Trophoblast cell (in vitro differentiated cells and primary cell): ENCODE results near the gene RAI1.
A peak's percentile ranks its signal among the peaks of the same experiment; 100 is the strongest.

Source experiments
- DNase-seq, 2 donors: peaks; one replicate each; pipeline ENCODE4 v3.0.0-alpha.2; 2016
- H2AFZ ChIP-seq: 2 replicates; pipeline ENCODE4 v1.6.1; 2013; ENCODE audit warnings: low read length, moderate library complexity, mild to moderate bottlenecking; ENCODE audit not compliant: insufficient read depth, poor library complexity
- H2AK5ac ChIP-seq: 2 replicates; pipeline ENCODE4 v1.6.1; 2013; ENCODE audit warnings: mild to moderate bottlenecking, low read length
- H2BK120ac ChIP-seq: 2 replicates; pipeline ENCODE4 v1.6.1; 2013; ENCODE audit warnings: low read length, mild to moderate bottlenecking, moderate library complexity; ENCODE audit not compliant: insufficient read depth, poor library complexity
- H2BK12ac ChIP-seq: 2 replicates; pipeline ENCODE4 v1.6.1; 2013; ENCODE audit warnings: mild to moderate bottlenecking, low read length, moderate library complexity
- H2BK5ac ChIP-seq: 2 replicates; pipeline ENCODE4 v1.6.1; 2013; ENCODE audit warnings: low read length, low read depth, moderate library complexity, mild to moderate bottlenecking; ENCODE audit not compliant: poor library complexity
- H3K14ac ChIP-seq: 2 replicates; pipeline ENCODE4 v1.6.1; 2013; ENCODE audit warnings: mild to moderate bottlenecking, low read length
- H3K18ac ChIP-seq: 2 replicates; pipeline ENCODE4 v1.6.1; 2013; ENCODE audit warnings: mild to moderate bottlenecking, low read length
- H3K23ac ChIP-seq: 2 replicates; pipeline ENCODE4 v1.6.1; 2013; ENCODE audit warnings: low read length
- H3K27ac ChIP-seq: 2 replicates; pipeline ENCODE4 v1.5.1; 2013; ENCODE audit warnings: low read depth, mild to moderate bottlenecking, inconsistent platforms, low read length, moderate library complexity
- H3K27me3 ChIP-seq: 2 replicates; pipeline ENCODE4 v1.6.1; 2013; ENCODE audit warnings: inconsistent platforms, mild to moderate bottlenecking, low read length, moderate library complexity; ENCODE audit not compliant: insufficient read depth
- H3K36me3 ChIP-seq, 2 experiments: 1 replicate in 1 of 2; 2 replicates in 1 of 2; pipeline ENCODE4 v1.6.1; 2013; ENCODE audit warnings: low read length in 2 of 2, mild to moderate bottlenecking in 2 of 2, moderate library complexity in 1 of 2; ENCODE audit not compliant: insufficient read depth in 2 of 2, control insufficient read depth in 1 of 2
- H3K4ac ChIP-seq: 2 replicates; pipeline ENCODE4 v1.6.1; 2013; ENCODE audit warnings: low read depth, mild to moderate bottlenecking, low read length, moderate library complexity
- H3K4me1 ChIP-seq, 2 experiments: 1 replicate in 1 of 2; 2 replicates in 1 of 2; pipeline ENCODE4 v1.6.1; 2013; ENCODE audit warnings: low read length in 2 of 2, mild to moderate bottlenecking in 2 of 2, moderate library complexity in 1 of 2; ENCODE audit not compliant: insufficient read depth in 2 of 2, control insufficient read depth in 1 of 2
- H3K4me2 ChIP-seq: 2 replicates; pipeline ENCODE4 v1.6.1; 2013; ENCODE audit warnings: inconsistent platforms, mild to moderate bottlenecking, low read length, moderate library complexity
- H3K4me3 ChIP-seq: 2 replicates; pipeline ENCODE4 v1.5.1; 2013; ENCODE audit warnings: mild to moderate bottlenecking, low read depth, low read length, inconsistent platforms
- H3K79me1 ChIP-seq: one replicate; pipeline ENCODE4 v1.6.1; 2013; ENCODE audit warnings: low read length
- H3K79me2 ChIP-seq: 2 replicates; pipeline ENCODE4 v1.6.1; 2013; ENCODE audit warnings: low read length, mild to moderate bottlenecking; ENCODE audit not compliant: control insufficient read depth, insufficient read depth, poor library complexity
- H3K9ac ChIP-seq: 2 replicates; pipeline ENCODE4 v1.6.1; 2013; ENCODE audit warnings: mild to moderate bottlenecking, low read length
- H3K9me3 ChIP-seq: 2 replicates; pipeline ENCODE4 v1.6.1; 2013; ENCODE audit warnings: low read depth, mild to moderate bottlenecking, control low read depth, inconsistent platforms, low read length; ENCODE audit not compliant: insufficient read depth
- H4K12ac ChIP-seq: 2 replicates; pipeline ENCODE4 v1.6.1; 2013; ENCODE audit warnings: low read depth, mild to moderate bottlenecking, low read length, moderate library complexity
- H4K8ac ChIP-seq: 2 replicates; pipeline ENCODE4 v1.6.1; 2013; ENCODE audit warnings: low read depth, mild to moderate bottlenecking, low read length, moderate library complexity
- H4K91ac ChIP-seq: one replicate; pipeline ENCODE4 v1.6.1; 2013; ENCODE audit warnings: low read depth, mild to moderate bottlenecking, low read length, moderate library complexity
- WGBS: extraction: QIAGEN DNeasy Blood & Tissue Kit; methylation state at CpG from one replicate; pipeline ENCODE4 v1.1.7; 2013; ENCODE audit warnings: missing lambda C conversion rate; ENCODE audit not compliant: insufficient read length, insufficient coverage; ENCODE audit errors: extremely low coverage; 5-methylcytosine and 5-hydroxymethylcytosine counted together

Gene RAI1

GRCh38 chr17:17708295-17708694 lies 27.0 kb downstream of the RAI1 start:
- no peak for DNase-seq
- H3K9ac ChIP-seq = no peak overlapping the region
- H3K27me3 ChIP-seq = no peaks in the 10 kb centered on the region
- no peaks in the 10 kb centered on the region for H3K79me2 ChIP-seq
- no peak overlapping the region for H3K27ac ChIP-seq
- no peak overlapping the region for H2BK120ac ChIP-seq
- no peak overlapping the region for H3K4ac ChIP-seq
- no peak overlapping the region for H2AK5ac ChIP-seq
- H2AFZ ChIP-seq = no peak overlapping the region
- peaks cover 2% of the 10 kb centered on the region for H3K9me3 ChIP-seq
- H3K36me3 ChIP-seq = peaks cover 6 to 7% of the 10 kb centered on the region in 2 experiments
- no peak overlapping the region for H3K4me2 ChIP-seq
- no peak overlapping the region for H3K4me3 ChIP-seq
- no peak overlapping the region for H2BK12ac ChIP-seq
- peaks cover 15 to 21% of the 10 kb centered on the region in 2 experiments for H3K4me1 ChIP-seq
- no peak overlapping the region for H2BK5ac ChIP-seq
- no peak overlapping the region for H3K23ac ChIP-seq
- H3K79me1 ChIP-seq = peaks cover 7% of the 10 kb centered on the region
- no peak overlapping the region for H3K14ac ChIP-seq
- no peak overlapping the region for H4K8ac ChIP-seq
- no peak overlapping the region for H3K18ac ChIP-seq
- no peak overlapping the region for H4K91ac ChIP-seq
- no peak overlapping the region for H4K12ac ChIP-seq

DNA sequence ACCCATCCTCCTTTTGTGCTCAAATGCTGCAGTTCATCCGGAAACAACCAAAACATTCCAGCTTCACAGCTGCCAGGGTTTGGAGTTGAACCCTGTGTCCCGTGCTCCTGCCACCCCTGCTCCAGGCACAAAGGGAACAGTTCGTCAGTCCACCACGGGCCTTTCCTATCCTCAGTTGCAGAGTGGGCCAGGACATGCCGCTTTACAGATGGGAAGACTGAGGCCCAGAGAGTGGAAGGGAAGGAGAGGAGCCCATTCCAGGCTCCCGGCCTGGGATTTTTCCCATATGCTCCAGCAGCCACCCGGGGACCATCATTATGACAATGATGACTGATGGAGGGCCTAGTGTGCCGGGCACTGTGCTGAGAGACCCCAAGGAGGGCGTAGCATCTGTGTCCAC lies 27.6 kb downstream of the RAI1 start:
- no peak overlapping the region for H4K8ac ChIP-seq
- H3K23ac ChIP-seq = no peak overlapping the region
- no peak overlapping the region for H3K9ac ChIP-seq
- no peak overlapping the region for H4K91ac ChIP-seq
- no peak overlapping the region for H3K4me2 ChIP-seq
- H3K4me1 ChIP-seq = peaks cover 17 to 21% of the 10 kb centered on the region in 2 experiments
- no peak overlapping the region for H3K27ac ChIP-seq
- peaks cover 7% of the 10 kb centered on the region for H3K79me1 ChIP-seq
- H3K9me3 ChIP-seq = peaks cover 2% of the 10 kb centered on the region
- no peak overlapping the region for H2BK5ac ChIP-seq
- no peak overlapping the region for H3K18ac ChIP-seq
- H2AK5ac ChIP-seq = no peak overlapping the region
- no peak overlapping the region for H2BK12ac ChIP-seq
- no peak overlapping the region for H2BK120ac ChIP-seq
- no peak overlapping the region for H4K12ac ChIP-seq
- peaks cover 6 to 7% of the 10 kb centered on the region in 2 experiments for H3K36me3 ChIP-seq
- H2AFZ ChIP-seq = no peak overlapping the region
- no peak overlapping the region for H3K4me3 ChIP-seq
- H3K4ac ChIP-seq = no peak overlapping the region
- H3K27me3 ChIP-seq = no peaks in the 10 kb centered on the region
- no peaks in the 10 kb centered on the region for H3K79me2 ChIP-seq
- WGBS = no CpG with 5 or more reads among the region's 9 CpGs
- no peak for DNase-seq
- H3K14ac ChIP-seq = no peak overlapping the region

GRCh38 chr17:17709815-17710321 lies 28.6 kb downstream of the RAI1 start:
- Histone ChIP-seq H3K4me2 (no peak overlapping the region), H2AK5ac (no peak overlapping the region), H3K23ac (no peak overlapping the region), H3K4me1 (peaks cover 18 to 21% of the 10 kb centered on the region in 2 experiments), H4K8ac (no peak overlapping the region), H3K4ac (no peak overlapping the region), H2BK120ac (no peak overlapping the region), H3K27me3 (no peaks in the 10 kb centered on the region), H3K27ac (no peak overlapping the region), H3K36me3 (peaks cover 5 to 6% of the 10 kb centered on the region in 2 experiments), H2BK5ac (no peak overlapping the region), H3K79me2 (no peaks in the 10 kb centered on the region), H3K14ac (no peak overlapping the region), H4K91ac (no peak overlapping the region), H2AFZ (no peak overlapping the region), H3K79me1 (peaks cover 7% of the 10 kb centered on the region), H2BK12ac (no peak overlapping the region), H3K18ac (no peak overlapping the region), H3K4me3 (no peak overlapping the region), H4K12ac (no peak overlapping the region), H3K9ac (no peak overlapping the region), H3K9me3 (peaks cover 2% of the 10 kb centered on the region)
- DNase-seq = no peak
- WGBS = no CpG with 5 or more reads among the region's 15 CpGs

DNA sequence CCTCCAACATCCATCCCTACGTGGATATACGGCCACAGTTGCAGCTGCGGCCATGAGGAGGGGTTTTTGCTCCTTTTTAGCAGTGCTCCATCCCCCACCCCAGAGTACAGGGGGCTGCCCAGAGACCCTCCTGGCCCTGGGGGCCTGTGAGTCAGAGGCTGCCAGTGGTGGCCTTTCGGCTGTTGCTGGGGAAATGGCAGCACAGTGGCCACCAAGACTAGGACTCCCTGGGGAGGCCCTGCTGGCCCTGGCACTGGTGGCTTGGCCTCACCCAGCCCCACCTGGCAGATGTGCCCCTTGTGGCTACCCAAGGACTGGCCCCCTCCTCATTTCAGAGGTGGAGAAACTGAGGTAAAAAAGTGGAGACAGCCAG lies 29.1 kb downstream of the RAI1 start:
- Histone ChIP-seq H3K27me3 (no peaks in the 10 kb centered on the region), H3K4me3 (no peak overlapping the region), H3K79me1 (peaks cover 7% of the 10 kb centered on the region), H4K8ac (no peak overlapping the region), H2BK12ac (no peak overlapping the region), H3K18ac (peak overlapping the region; percentile 20), H2AFZ (no peak overlapping the region), H3K4ac (no peak overlapping the region), H2AK5ac (no peak overlapping the region), H3K23ac (no peak overlapping the region), H3K9me3 (peaks cover 2% of the 10 kb centered on the region), H4K91ac (no peak overlapping the region), H3K36me3 (peaks cover 5 to 6% of the 10 kb centered on the region in 2 experiments), H3K27ac (no peak overlapping the region), H4K12ac (no peak overlapping the region), H2BK5ac (no peak overlapping the region), H3K9ac (no peak overlapping the region), H3K14ac (no peak overlapping the region), H2BK120ac (no peak overlapping the region), H3K4me2 (no peak overlapping the region), H3K4me1 (peaks cover 18 to 21% of the 10 kb centered on the region in 2 experiments), H3K79me2 (no peaks in the 10 kb centered on the region)
- DNase-seq = no peak
- no CpG with 5 or more reads among the region's 4 CpGs for WGBS
